Forelimb muscle (tissue), 1 donor: ENCODE data around the gene NDUFA9. TPM values are rescaled to one million over a fixed set of nuclear protein-coding genes. Genes with fewer than 3 reads are reported as not detected.

Experiments used
- polyA plus RNA-seq: library from polyadenylated mRNA; unstranded; fragments of 120-200 nt; gene quantifications from one replicate; pipeline ENCODE4 v1.2.1, GENCODE V29; 2013; ENCODE audit not compliant: insufficient read length

The NDUFA9 gene
- polyA plus RNA-seq, 1 donor: 92.2 TPM

Other genes starting within 250 kb of the NDUFA9 start
- 58.5 TPM for gene FGF6, start 203.3 kb upstream of the NDUFA9 start, polyA plus RNA-seq
- 9.6 TPM for gene RAD51AP1, start 110.2 kb upstream of the NDUFA9 start, polyA plus RNA-seq
- gene DYRK4, start 86.9 kb upstream of the NDUFA9 start, polyA plus RNA-seq: 19.2 TPM
- 0.13 TPM for gene AKAP3, start 63 bp upstream of the NDUFA9 start, polyA plus RNA-seq
- 3.7 TPM for gene GALNT8, start 71.3 kb downstream of the NDUFA9 start, polyA plus RNA-seq